Thoracic aorta (tissue), 2 donors: ENCODE results near the gene MAG. TPM values are rescaled to one million over a fixed set of nuclear protein-coding genes. Genes with fewer than 3 reads are reported as not detected.
A peak's percentile ranks its signal among the peaks of the same experiment; 100 is the strongest.

Source experiments
- ATAC-seq: fragments of 150-250 bp; one replicate; pipeline ENCODE4 v1.8.0; 2017; ENCODE audit warnings: low read depth; ENCODE audit not compliant: insufficient number of reproducible peaks, low FRiP score
- DNase-seq: peaks from one replicate; pipeline ENCODE4 v3.0.0-alpha.2; 2020; ENCODE audit warnings: low spot score
- H3K27ac ChIP-seq, 2 donors: fragments of 200-600 bp; sonication (generic); 1 replicate in 1 of 2; 2 replicates in 1 of 2; pipeline ENCODE4 v1.5.1; 2016; ENCODE audit warnings: mild to moderate bottlenecking in 2 of 2, moderate library complexity in 2 of 2
- H3K27me3 ChIP-seq: fragments of 200-600 bp; sonication (generic); replicated peaks from 2 replicates; pipeline ENCODE4 v1.6.0; 2016; ENCODE audit warnings: mild to moderate bottlenecking; ENCODE audit not compliant: insufficient read depth
- H3K36me3 ChIP-seq: fragments of 200-600 bp; sonication (generic); one replicate; pipeline ENCODE4 v1.5.1; 2016
- H3K4me1 ChIP-seq, 2 donors: fragments of 200-600 bp; sonication (generic); 1 replicate in 1 of 2; 2 replicates in 1 of 2; pipeline versions ENCODE4 v1.5.1 to v1.6.0; 2016; ENCODE audit warnings: low read depth in 2 of 2, mild to moderate bottlenecking in 1 of 2; ENCODE audit not compliant: control insufficient read depth in 1 of 2
- H3K4me3 ChIP-seq: fragments of 200-600 bp; sonication (generic); 2 replicates; pipeline ENCODE4 v1.5.1; 2016; ENCODE audit warnings: mild to moderate bottlenecking
- H3K9me3 ChIP-seq: fragments of 200-600 bp; sonication (generic); 2 replicates; pipeline ENCODE4 v1.5.1; 2016
- total RNA-seq, 2 donors: library from RNA; depleted of rRNA; stranded (reverse); fragments of >200 nt; gene quantifications; one replicate each; pipeline versions ENCODE4 v1.1.0 to v1.2.3, GENCODE V29; 2016
- TF ChIP-seq, protein P1 (sequence below): fragments of 200-600 bp; sonication (generic); IDR thresholded peaks from one replicate; pipeline ENCODE4 v1.5.1; 2019; ENCODE audit warnings: antibody characterized with exemption

The MAG gene
- total RNA-seq, 2 donors from 2014 or later, result 2.8 TPM; not detected in 1

GRCh38 chr19:35249146-35249847 lies 42.7 kb upstream of the MAG start:
- Histone ChIP-seq H3K4me1 (peaks cover 0 to 6% of the 10 kb centered on the region in 2 donors), H3K4me3 (peak overlapping the region; percentile 73), H3K36me3 (no peaks in the 10 kb centered on the region), H3K27ac (no peak overlapping the region), H3K9me3 (no peaks in the 10 kb centered on the region), H3K27me3 (no peaks in the 10 kb centered on the region)
- TF ChIP-seq, protein P1, sequence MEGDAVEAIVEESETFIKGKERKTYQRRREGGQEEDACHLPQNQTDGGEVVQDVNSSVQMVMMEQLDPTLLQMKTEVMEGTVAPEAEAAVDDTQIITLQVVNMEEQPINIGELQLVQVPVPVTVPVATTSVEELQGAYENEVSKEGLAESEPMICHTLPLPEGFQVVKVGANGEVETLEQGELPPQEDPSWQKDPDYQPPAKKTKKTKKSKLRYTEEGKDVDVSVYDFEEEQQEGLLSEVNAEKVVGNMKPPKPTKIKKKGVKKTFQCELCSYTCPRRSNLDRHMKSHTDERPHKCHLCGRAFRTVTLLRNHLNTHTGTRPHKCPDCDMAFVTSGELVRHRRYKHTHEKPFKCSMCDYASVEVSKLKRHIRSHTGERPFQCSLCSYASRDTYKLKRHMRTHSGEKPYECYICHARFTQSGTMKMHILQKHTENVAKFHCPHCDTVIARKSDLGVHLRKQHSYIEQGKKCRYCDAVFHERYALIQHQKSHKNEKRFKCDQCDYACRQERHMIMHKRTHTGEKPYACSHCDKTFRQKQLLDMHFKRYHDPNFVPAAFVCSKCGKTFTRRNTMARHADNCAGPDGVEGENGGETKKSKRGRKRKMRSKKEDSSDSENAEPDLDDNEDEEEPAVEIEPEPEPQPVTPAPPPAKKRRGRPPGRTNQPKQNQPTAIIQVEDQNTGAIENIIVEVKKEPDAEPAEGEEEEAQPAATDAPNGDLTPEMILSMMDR, result no peak
- ATAC-seq (no peak), DNase-seq (no peak)

DNA sequence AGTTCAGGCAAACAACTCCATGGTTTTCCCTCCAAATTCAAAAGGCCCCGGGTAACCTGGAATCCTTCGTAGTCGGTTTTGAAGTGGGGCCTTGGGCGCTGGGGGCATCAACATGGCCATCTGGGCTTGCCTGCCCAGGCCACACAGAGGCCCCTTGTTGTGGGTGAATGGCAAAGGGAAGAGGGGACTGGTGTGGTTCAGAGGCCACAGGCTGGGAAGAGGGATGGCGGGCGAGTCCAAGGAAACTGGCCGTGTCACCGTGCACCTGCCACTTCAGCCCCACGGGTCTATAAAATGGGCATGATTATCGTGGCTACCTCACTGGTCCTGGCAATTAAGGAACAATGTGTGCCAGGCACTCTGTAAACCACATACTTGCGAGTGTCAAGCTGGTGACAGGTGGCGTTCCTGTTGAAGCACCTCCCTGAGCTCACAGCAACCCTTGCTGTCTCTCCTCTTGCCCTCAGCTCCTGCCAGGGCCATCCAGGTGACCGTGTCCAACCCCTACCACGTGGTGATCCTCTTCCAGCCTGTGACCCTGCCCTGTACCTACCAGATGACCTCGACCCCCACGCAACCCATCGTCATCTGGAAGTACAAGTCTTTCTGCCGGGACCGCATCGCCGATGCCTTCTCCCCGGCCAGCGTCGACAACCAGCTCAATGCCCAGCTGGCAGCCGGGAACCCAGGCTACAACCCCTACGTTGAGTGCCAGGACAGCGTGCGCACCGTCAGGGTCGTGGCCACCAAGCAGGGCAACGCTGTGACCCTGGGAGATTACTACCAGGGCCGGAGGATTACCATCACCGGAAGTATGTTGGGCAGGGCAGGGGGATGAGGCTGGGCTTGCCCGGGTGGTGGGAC lies 41.9 kb upstream of the MAG start:
- no peaks in the 10 kb centered on the region for H3K9me3 ChIP-seq
- DNase-seq (no peak), ATAC-seq (no peak)
- TF ChIP-seq, protein P1, result no peak
- peaks cover 0 to 6% of the 10 kb centered on the region in 2 donors for H3K4me1 ChIP-seq
- no peak overlapping the region for H3K27ac ChIP-seq
- H3K4me3 ChIP-seq, result peak overlapping the region; percentile 73
- no peaks in the 10 kb centered on the region for H3K36me3 ChIP-seq
- H3K27me3 ChIP-seq, result no peaks in the 10 kb centered on the region

DNA sequence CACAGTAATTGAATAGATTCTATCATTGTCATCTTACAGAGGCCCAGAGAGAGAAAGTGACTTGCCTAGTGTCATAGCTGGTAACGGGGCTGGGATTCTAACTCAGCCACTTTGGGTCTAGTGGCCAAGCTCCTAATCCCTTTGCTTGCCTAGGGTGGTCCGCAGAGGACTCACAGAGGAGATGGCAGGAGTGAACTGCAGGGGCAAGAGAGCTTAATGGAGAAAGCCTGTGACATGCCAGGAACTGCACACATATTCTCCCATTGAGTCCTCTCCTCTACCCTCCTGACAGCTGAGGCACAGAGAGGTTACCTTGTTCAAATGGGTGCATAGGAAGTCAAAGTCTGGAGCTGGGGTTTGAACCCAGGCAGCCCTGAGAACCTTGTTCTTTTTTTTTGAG lies 40.5 kb upstream of the MAG start:
- no peak for ATAC-seq
- Histone ChIP-seq H3K27ac (no peak overlapping the region), H3K4me1 (peaks cover 0 to 6% of the 10 kb centered on the region in 2 donors), H3K9me3 (no peaks in the 10 kb centered on the region), H3K27me3 (no peaks in the 10 kb centered on the region), H3K36me3 (no peaks in the 10 kb centered on the region), H3K4me3 (no peak overlapping the region)
- DNase-seq, result no peak
- TF ChIP-seq, protein P1, result no peak

- Histone ChIP-seq H3K27me3 (no peaks in the 10 kb centered on the region), H3K36me3 (no peaks in the 10 kb centered on the region), H3K9me3 (no peaks in the 10 kb centered on the region), H3K27ac (no peak overlapping the region), H3K4me1 (no peaks in the 10 kb centered on the region), H3K4me3 (no peak overlapping the region)
- no peak for DNase-seq
- ATAC-seq, result no peak
- TF ChIP-seq, protein P1, result no peak
Measured at GRCh38 chr19:35253316-35254286, 38.4 kb upstream of the MAG start.
